Measurements from ENCODE around the gene DOCK1. TPM values are rescaled to one million over a fixed set of nuclear protein-coding genes. Genes with fewer than 3 reads are reported as not detected.

Gene DOCK1
- total and polyA plus RNA-seq, 2 experiments from 2014 or later, result 22.8 to 45.6 TPM

GRCh38 chr10:127398971-127399365 lies 493.7 kb downstream of the DOCK1 start:
- no peaks in the 10 kb centered on the region for H3K9me2 ChIP-seq (ENCODE audit: insufficient read depth)
- H3K4me3 ChIP-seq, result no peak overlapping the region
- 97 to 98% methylated on average over 10 of the region's 10 CpGs for WGBS, 2 experiments (ENCODE audit: low coverage in 1 of 2, low lambda C conversion rate in 2 of 2, missing lambda C conversion rate in 2 of 2)
- H3K27ac ChIP-seq, result no peak overlapping the region
- no peaks in the 10 kb centered on the region for H3K79me2 ChIP-seq (ENCODE audit: insufficient read depth)
- DNase-seq, result no peak
- H4K20me1 ChIP-seq (ENCODE audit: insufficient read depth), result no peaks in the 10 kb centered on the region
- H3K36me3 ChIP-seq (ENCODE audit: low read depth), result no peaks in the 10 kb centered on the region
- peaks cover 6% of the 10 kb centered on the region for H3K4me1 ChIP-seq (ENCODE audit: insufficient read depth)
- H3K9me3 ChIP-seq (ENCODE audit: low read depth), result no peaks in the 10 kb centered on the region
- no peak overlapping the region for H3K4me2 ChIP-seq (ENCODE audit: unreplicated experiment)
- H3K27me3 ChIP-seq (replicated peaks; ENCODE audit: insufficient read depth), result no peaks in the 10 kb centered on the region
- no peak overlapping the region for H2AFZ ChIP-seq
- in situ Hi-C loops (cut with MboI), result no loop called here
- no peak overlapping the region for H3K9ac ChIP-seq
- no peaks in the 10 kb centered on the region for H3F3A ChIP-seq (ENCODE audit: insufficient read depth)
- TF ChIP-seq EZH2phosphoT487 (IDR thresholded peaks at IDR 0.05; ENCODE audit: insufficient read depth, low read depth), result no peak
- TF ChIP-seq EZH2 (IDR thresholded peaks at IDR 0.05; ENCODE audit: insufficient read depth, poor library complexity, severe bottlenecking), result no peak

- DNase-seq, result no peak
- TF ChIP-seq EZH2 (IDR thresholded peaks at IDR 0.05; ENCODE audit: insufficient read depth, poor library complexity, severe bottlenecking) (no peak), EZH2phosphoT487 (IDR thresholded peaks at IDR 0.05; ENCODE audit: insufficient read depth, low read depth) (no peak)
- H3K27me3 ChIP-seq (replicated peaks; ENCODE audit: insufficient read depth), result no peaks in the 10 kb centered on the region
- no peaks in the 10 kb centered on the region for H3K79me2 ChIP-seq (ENCODE audit: insufficient read depth)
- 96 to 98% methylated on average over 5 of the region's 5 CpGs for WGBS, 2 experiments (ENCODE audit: low coverage in 1 of 2, low lambda C conversion rate in 2 of 2, missing lambda C conversion rate in 2 of 2)
- no peak overlapping the region for H3K27ac ChIP-seq
- no peaks in the 10 kb centered on the region for H3K9me3 ChIP-seq (ENCODE audit: low read depth)
- no peaks in the 10 kb centered on the region for H4K20me1 ChIP-seq (ENCODE audit: insufficient read depth)
- H3K9ac ChIP-seq, result no peak overlapping the region
- H3F3A ChIP-seq (ENCODE audit: insufficient read depth), result no peaks in the 10 kb centered on the region
- no peak overlapping the region for H3K4me2 ChIP-seq (ENCODE audit: unreplicated experiment)
- no peak overlapping the region for H3K4me3 ChIP-seq
- in situ Hi-C loops (cut with MboI), result no loop called here
- H3K36me3 ChIP-seq (ENCODE audit: low read depth), result no peaks in the 10 kb centered on the region
- no peaks in the 10 kb centered on the region for H3K9me2 ChIP-seq (ENCODE audit: insufficient read depth)
- H2AFZ ChIP-seq, result no peak overlapping the region
- peaks cover 6% of the 10 kb centered on the region for H3K4me1 ChIP-seq (ENCODE audit: insufficient read depth)
Measured at GRCh38 chr10:127399668-127400067, 494.4 kb downstream of the DOCK1 start.

GRCh38 chr10:127400216-127400615 lies 495.0 kb downstream of the DOCK1 start:
- Histone ChIP-seq H3K4me3 (no peak overlapping the region), H3K36me3 (ENCODE audit: low read depth) (no peaks in the 10 kb centered on the region), H3K9me3 (ENCODE audit: low read depth) (no peaks in the 10 kb centered on the region), H3K27ac (no peak overlapping the region), H3K27me3 (replicated peaks; ENCODE audit: insufficient read depth) (no peaks in the 10 kb centered on the region), H3K4me2 (ENCODE audit: unreplicated experiment) (no peak overlapping the region), H3K9me2 (ENCODE audit: insufficient read depth) (no peaks in the 10 kb centered on the region), H4K20me1 (ENCODE audit: insufficient read depth) (no peaks in the 10 kb centered on the region), H3K9ac (no peak overlapping the region), H3K79me2 (ENCODE audit: insufficient read depth) (no peaks in the 10 kb centered on the region), H2AFZ (no peak overlapping the region), H3F3A (ENCODE audit: insufficient read depth) (0 out of 2 replicates have a peak, but pooled peaks cover 4% of the 10 kb centered on the region), H3K4me1 (ENCODE audit: insufficient read depth) (peaks cover 12% of the 10 kb centered on the region)
- TF ChIP-seq EZH2 (IDR thresholded peaks at IDR 0.05; ENCODE audit: insufficient read depth, poor library complexity, severe bottlenecking) (no peak), EZH2phosphoT487 (IDR thresholded peaks at IDR 0.05; ENCODE audit: insufficient read depth, low read depth) (no peak)
- WGBS, 2 experiments (ENCODE audit: low coverage in 1 of 2, low lambda C conversion rate in 2 of 2, missing lambda C conversion rate in 2 of 2), result 97 to 99% methylated on average over 4 of the region's 4 CpGs
- in situ Hi-C loops (cut with MboI), result no loop called here
- DNase-seq, result no peak

- DNase-seq, result no peak
- no peaks in the 10 kb centered on the region for H3K27me3 ChIP-seq (replicated peaks; ENCODE audit: insufficient read depth)
- TF ChIP-seq EZH2phosphoT487 (IDR thresholded peaks at IDR 0.05; ENCODE audit: insufficient read depth, low read depth) (no peak), EZH2 (IDR thresholded peaks at IDR 0.05; ENCODE audit: insufficient read depth, poor library complexity, severe bottlenecking) (no peak)
- H3K9me2 ChIP-seq (ENCODE audit: insufficient read depth), result no peaks in the 10 kb centered on the region
- no peak overlapping the region for H2AFZ ChIP-seq
- H3K4me2 ChIP-seq (ENCODE audit: unreplicated experiment), result no peak overlapping the region
- H3K27ac ChIP-seq, result no peak overlapping the region
- H4K20me1 ChIP-seq (ENCODE audit: insufficient read depth), result no peaks in the 10 kb centered on the region
- H3K4me3 ChIP-seq, result no peak overlapping the region
- WGBS, 2 experiments (ENCODE audit: low coverage in 1 of 2, low lambda C conversion rate in 2 of 2, missing lambda C conversion rate in 2 of 2), result 92% methylated on average over 16 of the region's 16 CpGs
- H3F3A ChIP-seq (ENCODE audit: insufficient read depth), result 0 out of 2 replicates have a peak, but pooled peaks cover 4% of the 10 kb centered on the region
- H3K9me3 ChIP-seq (ENCODE audit: low read depth), result no peaks in the 10 kb centered on the region
- no peaks in the 10 kb centered on the region for H3K36me3 ChIP-seq (ENCODE audit: low read depth)
- H3K79me2 ChIP-seq (ENCODE audit: insufficient read depth), result no peaks in the 10 kb centered on the region
- in situ Hi-C loops (cut with MboI), result no loop called here
- peaks cover 17% of the 10 kb centered on the region for H3K4me1 ChIP-seq (ENCODE audit: insufficient read depth)
- no peak overlapping the region for H3K9ac ChIP-seq
Measured at GRCh38 chr10:127402596-127403409, 497.6 kb downstream of the DOCK1 start.
